NCI-H1092 treated with DMSO at 0.1 percent for 48 hours (cell line): ENCODE results near the gene AGO1.
"Not testable (repeated sequence)": the region's sequence is repeated elsewhere in the genome, so short reads cannot be mapped to it uniquely, and the experiment has no call there.

Experiments used
- DNase-seq: peaks from one replicate; lab custom pipeline; 2025; lab: John Stamatoyannopoulos, UW

Gene AGO1

GRCh38 chr1:35869245-35869950 is 13.6 kb upstream of the AGO1 start:
- DNase-seq: not testable (repeated sequence)

GRCh38 chr1:35870651-35871309 is 12.2 kb upstream of the AGO1 start:
- no peak for DNase-seq

- no peak for DNase-seq
Measured at GRCh38 chr1:35873243-35873750, 9.7 kb upstream of the AGO1 start.

GRCh38 chr1:35874115-35874514 is 8.9 kb upstream of the AGO1 start:
- not testable (repeated sequence) for DNase-seq

GRCh38 chr1:35876988-35877387 is 6.0 kb upstream of the AGO1 start:
- DNase-seq: no peak

- DNase-seq: no peak
Measured at GRCh38 chr1:35881850-35882273, 1.1 kb upstream of the AGO1 start.

GRCh38 chr1:35882586-35882944 is 444 bp upstream of the AGO1 start:
- DNase-seq: no peak

- DNase-seq: peak; percentile 67
Measured at GRCh38 chr1:35883635-35884101, 659 bp downstream of the AGO1 start.

GRCh38 chr1:35884934-35885333 is 1.9 kb downstream of the AGO1 start:
- no peak for DNase-seq

- DNase-seq: no peak
Measured at GRCh38 chr1:35885961-35886558, 3.1 kb downstream of the AGO1 start.

- no peak for DNase-seq
Measured at GRCh38 chr1:35886577-35887431, 3.8 kb downstream of the AGO1 start.

GRCh38 chr1:35887508-35887907 is 4.5 kb downstream of the AGO1 start:
- DNase-seq: no peak

GRCh38 chr1:35888255-35888654 is 5.2 kb downstream of the AGO1 start:
- no peak for DNase-seq

- DNase-seq: not testable (repeated sequence)
Measured at GRCh38 chr1:35888981-35889380, 6.0 kb downstream of the AGO1 start.

GRCh38 chr1:35893051-35893879 is 10.3 kb downstream of the AGO1 start:
- DNase-seq: no peak

GRCh38 chr1:35894183-35894582 is 11.2 kb downstream of the AGO1 start:
- no peak for DNase-seq

GRCh38 chr1:35894656-35895055 is 11.6 kb downstream of the AGO1 start:
- no peak for DNase-seq

GRCh38 chr1:35899941-35900340 is 16.9 kb downstream of the AGO1 start:
- no peak for DNase-seq

GRCh38 chr1:35901235-35901634 is 18.2 kb downstream of the AGO1 start:
- no peak for DNase-seq

GRCh38 chr1:35902671-35903070 is 19.7 kb downstream of the AGO1 start:
- DNase-seq: no peak

GRCh38 chr1:35914717-35915116 is 31.7 kb downstream of the AGO1 start:
- no peak for DNase-seq
